ENCODE results near the gene FADS3. TPM values are rescaled to one million over a fixed set of nuclear protein-coding genes. Genes with fewer than 3 reads are reported as not detected.
A peak's percentile ranks its signal among the peaks of the same experiment; 100 is the strongest.

FADS3 gene
- total RNA-seq, 2 donors from 2014 or later = 18.5 to 74.9 TPM

GRCh38 chr11:61928606-61929005 lies 37.3 kb upstream of the FADS3 start:
- Histone ChIP-seq H3K36me3 (no peaks in the 10 kb centered on the region), H3K4me1 (replicated peaks) (no peaks in the 10 kb centered on the region), H3K27me3 (replicated peaks; ENCODE audit: insufficient read depth) (no peaks in the 10 kb centered on the region), H3K4me3 (no peak overlapping the region), H3K9me3 (no peaks in the 10 kb centered on the region), H3K27ac (no peak overlapping the region)
- no peak for DNase-seq (ENCODE audit: low spot score)
- intact Hi-C loops (cut with DNase I) = no loop called here
- TF ChIP-seq, protein P1, sequence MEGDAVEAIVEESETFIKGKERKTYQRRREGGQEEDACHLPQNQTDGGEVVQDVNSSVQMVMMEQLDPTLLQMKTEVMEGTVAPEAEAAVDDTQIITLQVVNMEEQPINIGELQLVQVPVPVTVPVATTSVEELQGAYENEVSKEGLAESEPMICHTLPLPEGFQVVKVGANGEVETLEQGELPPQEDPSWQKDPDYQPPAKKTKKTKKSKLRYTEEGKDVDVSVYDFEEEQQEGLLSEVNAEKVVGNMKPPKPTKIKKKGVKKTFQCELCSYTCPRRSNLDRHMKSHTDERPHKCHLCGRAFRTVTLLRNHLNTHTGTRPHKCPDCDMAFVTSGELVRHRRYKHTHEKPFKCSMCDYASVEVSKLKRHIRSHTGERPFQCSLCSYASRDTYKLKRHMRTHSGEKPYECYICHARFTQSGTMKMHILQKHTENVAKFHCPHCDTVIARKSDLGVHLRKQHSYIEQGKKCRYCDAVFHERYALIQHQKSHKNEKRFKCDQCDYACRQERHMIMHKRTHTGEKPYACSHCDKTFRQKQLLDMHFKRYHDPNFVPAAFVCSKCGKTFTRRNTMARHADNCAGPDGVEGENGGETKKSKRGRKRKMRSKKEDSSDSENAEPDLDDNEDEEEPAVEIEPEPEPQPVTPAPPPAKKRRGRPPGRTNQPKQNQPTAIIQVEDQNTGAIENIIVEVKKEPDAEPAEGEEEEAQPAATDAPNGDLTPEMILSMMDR (IDR thresholded peaks at IDR 0.05) = no peak
- TF ChIP-seq POLR2AphosphoS5 (IDR thresholded peaks at IDR 0.05) (no peak), POLR2A (IDR thresholded peaks at IDR 0.05) (no peak)

- Histone ChIP-seq H3K9me3 (no peaks in the 10 kb centered on the region), H3K4me1 (replicated peaks) (no peaks in the 10 kb centered on the region), H3K4me3 (no peak overlapping the region), H3K36me3 (no peaks in the 10 kb centered on the region), H3K27ac (no peak overlapping the region), H3K27me3 (replicated peaks; ENCODE audit: insufficient read depth) (no peaks in the 10 kb centered on the region)
- no peak for DNase-seq (ENCODE audit: low spot score)
- TF ChIP-seq, protein P1 (IDR thresholded peaks at IDR 0.05) = no peak
- no peak for TF ChIP-seq POLR2AphosphoS5 (IDR thresholded peaks at IDR 0.05)
- no peak for TF ChIP-seq POLR2A (IDR thresholded peaks at IDR 0.05)
- 93% methylated on average over 1 of the region's 1 CpG for WGBS
- intact Hi-C loops (cut with DNase I) = no loop called here
Observed at GRCh38 chr11:61927501-61927900, 36.2 kb upstream of the FADS3 start.

DNA sequence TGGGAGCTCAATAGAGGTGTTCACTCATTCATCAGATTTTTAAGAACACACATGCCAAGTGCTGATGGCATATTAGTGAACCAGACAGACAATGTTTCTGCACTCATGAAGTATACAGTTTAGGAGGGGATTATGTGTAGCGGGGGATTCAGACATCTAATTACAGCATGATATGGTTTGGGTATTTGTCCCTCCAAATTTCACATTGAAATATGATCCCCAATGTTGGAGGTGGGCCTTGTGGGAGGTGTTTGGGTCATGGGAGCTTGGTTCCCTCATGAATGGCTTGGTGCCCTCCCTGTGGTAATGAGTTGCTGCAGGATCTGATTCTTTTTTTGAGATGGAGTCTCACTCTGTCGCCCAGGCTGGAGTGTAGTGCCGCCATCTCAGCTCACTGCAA lies 34.9 kb upstream of the FADS3 start:
- Histone ChIP-seq H3K4me3 (no peak overlapping the region), H3K27me3 (replicated peaks; ENCODE audit: insufficient read depth) (no peaks in the 10 kb centered on the region), H3K27ac (no peak overlapping the region), H3K9me3 (no peaks in the 10 kb centered on the region), H3K4me1 (replicated peaks) (no peaks in the 10 kb centered on the region), H3K36me3 (no peaks in the 10 kb centered on the region)
- no peak for DNase-seq (ENCODE audit: low spot score)
- intact Hi-C loops (cut with DNase I) = no loop called here
- 82% methylated on average over 3 of the region's 3 CpGs for WGBS
- TF ChIP-seq, protein P1 (IDR thresholded peaks at IDR 0.05) = no peak
- no peak for TF ChIP-seq POLR2A (IDR thresholded peaks at IDR 0.05)
- TF ChIP-seq POLR2AphosphoS5 (IDR thresholded peaks at IDR 0.05) = no peak

- no peak overlapping the region for H3K4me3 ChIP-seq
- DNase-seq (ENCODE audit: low spot score) = no peak
- 81% methylated on average over 2 of the region's 2 CpGs for WGBS
- H3K36me3 ChIP-seq = no peaks in the 10 kb centered on the region
- intact Hi-C loops (cut with DNase I) = no loop called here
- no peaks in the 10 kb centered on the region for H3K9me3 ChIP-seq
- H3K4me1 ChIP-seq (replicated peaks) = no peaks in the 10 kb centered on the region
- TF ChIP-seq POLR2AphosphoS5 (IDR thresholded peaks at IDR 0.05) (no peak), POLR2A (IDR thresholded peaks at IDR 0.05) (no peak)
- TF ChIP-seq, protein P1 (IDR thresholded peaks at IDR 0.05) = no peak
- H3K27ac ChIP-seq = no peak overlapping the region
- H3K27me3 ChIP-seq (replicated peaks; ENCODE audit: insufficient read depth) = no peaks in the 10 kb centered on the region
Observed at GRCh38 chr11:61925736-61926135, 34.4 kb upstream of the FADS3 start.

DNA sequence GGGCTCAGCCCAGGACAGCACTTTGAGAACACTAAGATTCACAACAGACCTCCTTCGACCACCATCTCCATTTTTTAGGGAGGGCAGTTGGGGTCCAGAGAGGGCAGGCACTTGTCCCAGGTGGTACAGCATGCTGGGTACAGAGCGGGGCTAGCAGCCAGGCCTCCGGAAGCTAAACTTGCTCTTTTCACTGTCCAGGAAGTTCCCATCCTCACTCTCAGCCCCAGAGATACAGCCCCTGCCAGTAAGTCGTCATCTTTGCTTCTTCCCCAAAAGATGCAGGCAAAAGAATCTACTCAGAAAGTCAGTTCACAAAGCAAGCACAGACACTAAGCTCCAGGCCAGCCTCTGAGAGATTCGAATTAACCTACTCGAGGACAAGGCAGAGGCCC lies 32.7 kb upstream of the FADS3 start:
- no peaks in the 10 kb centered on the region for H3K9me3 ChIP-seq
- no peaks in the 10 kb centered on the region for H3K4me1 ChIP-seq (replicated peaks)
- intact Hi-C loops (cut with DNase I) = no loop called here
- H3K27me3 ChIP-seq (replicated peaks; ENCODE audit: insufficient read depth) = no peaks in the 10 kb centered on the region
- peak overlapping the region; percentile 54 to 63 for H3K27ac ChIP-seq
- DNase-seq (ENCODE audit: low spot score) = no peak
- WGBS = 54% methylated on average over 6 of the region's 6 CpGs
- H3K36me3 ChIP-seq = no peaks in the 10 kb centered on the region
- no peak overlapping the region for H3K4me3 ChIP-seq
- TF ChIP-seq, protein P1 (IDR thresholded peaks at IDR 0.05) = no peak
- no peak for TF ChIP-seq POLR2A (IDR thresholded peaks at IDR 0.05)
- no peak for TF ChIP-seq POLR2AphosphoS5 (IDR thresholded peaks at IDR 0.05)

Measured in prostate gland (tissue), 2 donors.